AG08395 (cell line): Measurements from ENCODE around the gene MSMO1.

Experiments used
- DNase-seq: peaks from one replicate; pipeline ENCODE4 v3.0.0; 2012; ENCODE audit warnings: mixed read lengths, low spot score

Gene MSMO1

DNA sequence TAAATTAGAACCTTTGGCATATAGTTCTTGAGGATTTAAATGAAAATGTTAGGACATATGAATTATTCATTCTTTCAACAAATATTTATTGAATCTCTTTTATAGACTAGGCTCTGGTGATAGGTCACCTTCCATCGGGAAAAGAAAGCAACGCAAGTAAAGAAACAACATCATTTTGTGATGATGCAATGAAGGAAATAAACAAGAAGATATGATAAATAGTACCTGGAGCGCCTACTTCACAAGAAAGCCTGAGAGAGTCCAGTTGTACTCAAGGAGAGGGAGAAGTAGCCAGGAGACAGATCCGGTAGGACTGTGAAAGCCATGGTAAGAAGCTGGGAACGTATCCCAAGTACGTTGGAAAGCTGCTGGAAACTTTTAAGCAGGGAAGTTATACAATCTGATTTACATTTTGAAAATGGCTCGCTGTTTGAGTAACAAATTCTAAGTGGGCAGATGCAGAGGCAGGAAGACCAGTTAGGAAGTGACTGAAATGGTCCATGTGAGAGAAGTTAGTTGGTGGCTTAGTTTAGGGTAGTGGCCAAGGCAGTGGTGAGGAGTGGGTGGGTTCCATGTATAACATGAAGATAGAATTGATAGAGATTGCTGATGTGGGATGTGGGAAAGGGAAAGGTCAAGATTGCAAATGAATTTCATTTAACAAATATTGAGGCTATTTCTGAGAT, 33.7 kb downstream of the MSMO1 start:
- DNase-seq, result no peak

DNA sequence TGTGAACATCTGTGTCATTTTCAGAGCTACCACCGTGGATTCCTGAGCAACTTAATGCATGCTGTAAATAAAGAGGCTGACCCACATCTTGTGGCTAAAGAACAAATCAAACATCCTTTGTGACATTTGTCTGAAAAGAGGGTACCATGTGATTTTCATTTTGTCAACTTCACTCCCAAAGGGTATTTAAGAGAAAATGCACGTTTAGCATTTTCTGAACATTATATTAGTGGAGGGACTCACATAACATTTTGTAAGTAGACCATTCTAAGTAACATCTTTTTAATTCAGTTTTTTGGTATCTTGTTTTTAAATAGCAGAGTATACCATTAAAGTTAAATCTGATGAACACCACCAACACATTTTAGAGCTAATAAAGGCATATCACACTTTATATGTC, 34.3 kb downstream of the MSMO1 start:
- DNase-seq, result no peak

DNA sequence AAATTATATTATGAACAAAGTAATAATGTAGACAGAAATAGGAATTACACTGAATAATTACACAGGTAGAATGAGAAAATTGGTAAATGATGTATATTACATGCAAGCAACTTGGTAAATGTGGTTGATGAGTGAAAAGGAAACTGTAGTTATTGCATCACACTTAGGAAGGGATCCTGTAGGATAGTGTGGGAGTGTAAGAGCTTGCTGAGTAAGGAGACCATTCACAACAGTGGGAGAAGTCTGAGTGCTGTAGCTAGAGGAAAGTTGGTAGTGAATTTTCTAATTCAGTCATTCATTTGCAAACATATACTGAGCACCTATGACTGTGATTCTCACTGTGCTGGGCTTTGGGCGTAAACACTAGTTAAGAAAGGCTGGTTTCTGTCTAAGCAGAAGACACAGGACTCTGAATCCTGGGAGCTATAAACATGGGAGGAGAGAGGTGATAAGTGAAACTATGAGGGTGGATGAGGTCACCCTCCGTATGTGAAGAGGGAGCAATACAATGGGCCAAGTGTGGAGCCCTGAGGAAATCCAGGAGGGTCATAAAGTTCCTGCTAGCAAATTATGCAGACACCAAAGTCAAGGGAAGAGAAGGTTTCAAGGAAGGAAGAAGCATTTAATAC, 37.1 kb downstream of the MSMO1 start:
- no peak for DNase-seq

DNA sequence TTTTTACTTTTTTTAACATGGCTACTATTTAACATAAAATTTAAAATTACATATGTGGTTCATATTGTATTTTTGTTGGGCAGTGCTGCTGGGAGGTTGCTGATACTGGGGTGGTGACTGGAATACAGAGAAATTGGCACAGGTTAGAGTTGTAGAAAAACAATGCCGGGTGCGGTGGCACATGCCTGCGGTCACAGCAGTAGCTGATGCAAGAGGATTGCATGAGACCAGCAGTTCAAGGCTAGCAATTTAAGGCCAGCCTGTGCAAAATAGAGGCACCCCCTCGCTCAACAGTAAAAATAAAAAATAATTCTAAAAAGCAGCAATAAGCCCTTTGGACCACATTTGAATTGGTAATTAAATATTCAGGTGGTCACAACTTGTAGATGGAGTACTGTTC, 39.6 kb downstream of the MSMO1 start:
- DNase-seq, result no peak

DNA sequence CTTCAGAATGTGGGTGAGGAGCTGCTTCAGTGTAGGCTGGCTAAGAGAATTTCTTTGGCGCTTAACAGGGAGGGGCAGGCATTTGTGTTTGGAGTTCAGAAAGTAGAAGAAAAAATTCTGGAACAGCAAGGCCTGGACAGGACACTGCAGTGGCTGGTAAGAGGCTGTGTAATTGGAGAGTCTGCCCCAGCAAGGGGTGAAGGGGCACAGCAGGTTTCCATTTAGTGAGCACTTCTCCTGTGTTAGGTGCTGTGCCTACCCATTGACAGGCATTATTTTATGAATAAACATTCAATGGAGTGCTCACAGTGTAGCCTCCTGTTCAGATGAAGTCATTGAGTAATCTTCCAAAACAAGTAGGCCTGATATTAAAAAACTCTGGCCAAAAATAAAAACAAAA, 40.6 kb downstream of the MSMO1 start:
- DNase-seq, result no peak

DNA sequence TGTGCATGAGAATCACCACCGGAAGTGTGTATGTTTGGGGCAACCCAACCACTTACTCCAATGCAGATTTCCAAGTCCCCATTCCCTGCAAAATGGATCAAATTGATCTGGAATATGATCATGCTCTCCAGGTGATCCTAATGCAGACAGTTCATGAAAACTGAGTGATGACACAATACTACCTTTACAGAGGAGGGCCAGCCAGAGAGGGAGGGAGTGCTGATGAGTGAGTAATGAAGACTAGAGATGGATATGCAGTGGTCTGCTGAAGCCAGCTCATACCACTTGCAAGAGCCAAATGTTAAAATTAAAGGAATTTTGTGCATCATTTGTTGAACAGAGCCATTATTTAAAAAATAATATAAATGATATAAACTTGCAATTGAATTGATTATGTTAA, 41.1 kb downstream of the MSMO1 start:
- no peak for DNase-seq

DNA sequence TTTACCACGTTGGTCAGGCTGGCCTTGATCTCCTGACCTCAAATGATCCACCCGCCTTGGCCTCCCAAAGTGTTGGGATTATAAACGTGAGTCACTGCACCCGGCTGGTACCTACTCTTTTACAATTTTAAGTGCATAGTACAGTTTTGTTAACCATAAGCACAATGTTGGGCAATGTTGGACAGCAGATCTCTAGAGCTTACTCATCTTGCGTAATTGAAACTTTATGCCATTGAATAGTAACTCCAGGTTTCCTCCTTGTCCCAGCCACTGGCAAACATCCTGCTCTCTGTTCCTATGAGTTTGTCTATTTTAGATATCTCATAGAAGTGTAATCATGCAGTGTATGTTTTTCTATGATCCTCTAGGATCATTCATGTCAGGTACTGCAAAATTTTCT, 42.1 kb downstream of the MSMO1 start:
- no peak for DNase-seq

DNA sequence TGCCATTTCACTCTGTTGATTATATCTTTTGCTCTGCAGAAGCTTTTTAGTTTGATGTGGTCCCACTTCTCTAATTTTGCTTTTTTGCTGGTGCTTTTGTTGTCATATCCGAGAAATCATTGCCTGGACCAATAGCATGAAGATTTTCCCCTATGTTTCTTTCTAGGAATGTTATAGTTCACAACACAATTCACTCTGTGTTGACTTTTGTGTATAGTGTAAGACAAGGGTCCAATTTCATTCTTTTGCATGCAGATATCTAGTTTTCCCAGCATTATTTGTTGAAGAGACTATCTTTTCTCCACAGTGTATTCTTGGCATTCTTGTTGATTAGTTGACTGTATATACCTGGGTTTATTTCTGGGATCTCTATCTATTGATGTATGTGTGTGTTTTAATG, 43.1 kb downstream of the MSMO1 start:
- DNase-seq, result no peak

DNA sequence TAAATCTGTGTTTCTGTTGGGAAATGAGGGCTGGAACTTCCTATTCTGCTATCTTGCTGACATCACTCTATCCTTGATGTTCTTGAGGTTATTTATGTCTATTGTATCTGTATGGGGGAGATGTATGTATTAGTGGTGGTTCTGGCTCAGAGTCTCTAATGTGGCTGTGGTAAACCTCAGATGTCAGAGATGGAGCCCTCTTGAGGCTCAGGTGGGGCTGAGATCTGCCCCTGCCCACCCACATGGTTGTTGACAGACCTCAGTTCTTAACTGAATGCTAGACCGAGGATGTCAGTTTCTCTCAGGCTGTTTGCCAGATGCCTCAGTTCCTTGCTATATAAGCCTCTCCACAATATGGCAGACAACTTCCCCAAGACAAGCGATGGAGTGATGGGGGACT, 48.0 kb downstream of the MSMO1 start:
- DNase-seq, result no peak

DNA sequence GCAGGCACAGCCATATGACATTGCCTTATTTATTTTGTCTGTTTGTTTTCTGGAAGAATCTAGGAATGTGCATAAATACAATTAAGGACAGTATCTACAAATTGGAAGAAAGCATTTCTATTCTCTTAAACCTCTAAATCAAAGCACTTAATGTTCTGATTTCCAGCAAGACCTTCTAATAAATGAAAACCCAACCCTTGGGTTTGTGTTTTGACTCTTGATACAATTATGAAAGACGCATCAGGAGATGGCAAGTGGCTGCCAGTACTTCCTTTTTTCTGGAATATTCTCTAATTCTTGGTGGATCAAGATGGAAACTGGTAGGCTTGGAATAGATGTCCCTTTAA, 50.9 kb downstream of the MSMO1 start:
- DNase-seq, result no peak

DNA sequence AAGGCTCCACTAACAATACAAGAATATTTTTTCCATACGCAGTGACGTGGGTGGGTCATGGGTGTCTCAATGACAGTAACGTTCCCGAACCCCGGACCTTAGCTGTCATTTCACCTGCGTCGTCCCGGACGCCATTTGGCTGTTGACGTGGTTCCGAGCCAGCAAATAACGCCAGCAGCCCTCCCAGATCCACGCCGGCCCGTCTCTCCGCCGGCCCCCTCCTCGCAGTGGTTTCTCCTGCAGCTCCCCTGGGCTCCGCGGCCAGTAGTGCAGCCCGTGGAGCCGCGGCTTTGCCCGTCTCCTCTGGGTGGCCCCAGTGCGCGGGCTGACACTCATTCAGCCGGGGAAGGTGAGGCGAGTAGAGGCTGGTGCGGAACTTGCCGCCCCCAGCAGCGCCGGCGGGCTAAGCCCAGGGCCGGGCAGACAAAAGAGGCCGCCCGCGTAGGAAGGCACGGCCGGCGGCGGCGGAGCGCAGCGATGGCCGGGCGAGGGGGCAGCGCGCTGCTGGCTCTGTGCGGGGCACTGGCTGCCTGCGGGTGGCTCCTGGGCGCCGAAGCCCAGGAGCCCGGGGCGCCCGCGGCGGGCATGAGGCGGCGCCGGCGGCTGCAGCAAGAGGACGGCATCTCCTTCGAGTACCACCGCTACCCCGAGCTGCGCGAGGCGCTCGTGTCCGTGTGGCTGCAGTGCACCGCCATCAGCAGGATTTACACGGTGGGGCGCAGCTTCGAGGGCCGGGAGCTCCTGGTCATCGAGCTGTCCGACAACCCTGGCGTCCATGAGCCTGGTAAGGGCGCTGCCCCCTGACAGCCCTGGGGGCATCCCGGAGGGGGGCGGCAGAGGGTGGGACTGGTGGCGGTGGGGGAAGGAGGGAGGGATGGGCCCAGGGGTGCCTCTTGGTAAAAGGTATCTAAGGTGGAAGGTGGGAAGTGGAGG, 51.5 kb downstream of the MSMO1 start, which contains the start of gene CPE:
Gene CPE (plus strand): TSS at position 264 of the 933 bp plus-strand sequence. CDS start 214 bp downstream, at position 478.
- peak; percentile 76 for DNase-seq

DNA sequence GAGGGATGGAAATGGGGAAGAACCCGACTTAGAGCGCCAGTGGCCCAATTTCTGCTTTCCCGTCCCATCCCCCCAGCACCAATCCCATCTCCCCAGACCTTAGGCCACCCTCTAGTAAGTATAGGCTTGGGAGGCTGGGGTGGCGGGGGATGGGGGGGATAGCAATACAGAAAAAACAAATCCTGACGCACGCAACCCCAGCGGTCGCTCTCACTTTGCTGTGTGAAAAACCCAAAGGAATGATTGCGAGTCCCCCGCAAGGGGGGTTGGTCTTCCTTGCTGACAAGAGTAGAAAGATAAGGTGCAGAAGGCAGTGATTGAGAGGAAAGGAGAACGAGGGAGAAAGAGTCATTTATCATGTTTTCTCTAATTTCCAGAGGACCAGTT, 52.2 kb downstream of the MSMO1 start:
- DNase-seq, result no peak

DNA sequence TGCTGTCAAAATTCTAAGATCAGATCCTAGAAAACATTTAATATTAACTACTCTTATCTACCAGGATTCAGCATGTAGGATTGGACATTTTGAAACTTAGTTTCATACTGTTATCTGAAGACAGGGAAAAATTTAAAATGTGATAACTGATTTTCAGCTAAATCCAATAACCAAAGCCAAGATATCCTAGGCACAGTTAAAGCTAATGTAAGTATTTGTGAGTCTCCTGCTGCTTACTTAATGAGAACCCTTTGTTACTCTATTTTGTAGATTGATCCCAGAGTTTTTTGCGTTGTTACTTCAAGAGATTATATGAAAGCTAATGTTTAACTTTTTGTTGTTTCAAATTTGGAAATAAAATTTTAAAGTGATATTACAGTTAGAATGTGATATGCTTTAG, 53.3 kb downstream of the MSMO1 start:
- no peak for DNase-seq

DNA sequence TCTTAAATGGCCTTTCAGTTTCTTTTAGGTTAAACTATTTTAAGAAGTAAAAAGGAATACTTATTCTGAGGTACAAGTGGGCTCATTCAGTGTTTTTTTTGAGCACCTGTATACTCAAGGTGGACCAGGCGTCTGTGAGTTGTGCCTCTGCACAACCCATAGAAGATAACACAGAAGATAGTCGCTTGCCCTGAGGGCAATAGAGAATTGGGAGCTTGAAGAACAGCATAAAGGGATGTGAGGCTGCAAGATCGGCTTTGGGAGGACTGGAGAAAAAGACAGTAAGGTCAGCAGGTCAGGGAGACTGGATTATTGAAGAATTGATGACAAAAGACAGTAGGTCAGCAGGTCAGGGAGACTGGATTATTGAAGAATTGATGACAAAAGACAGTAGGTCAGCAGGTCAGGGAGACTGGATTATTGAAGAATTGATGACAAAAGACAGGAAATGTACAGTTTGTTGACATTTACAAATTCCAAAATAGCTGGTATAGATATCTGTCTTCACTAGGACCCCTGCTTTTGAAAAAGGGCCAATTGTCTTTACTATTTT, 54.4 kb downstream of the MSMO1 start:
- DNase-seq, result no peak

DNA sequence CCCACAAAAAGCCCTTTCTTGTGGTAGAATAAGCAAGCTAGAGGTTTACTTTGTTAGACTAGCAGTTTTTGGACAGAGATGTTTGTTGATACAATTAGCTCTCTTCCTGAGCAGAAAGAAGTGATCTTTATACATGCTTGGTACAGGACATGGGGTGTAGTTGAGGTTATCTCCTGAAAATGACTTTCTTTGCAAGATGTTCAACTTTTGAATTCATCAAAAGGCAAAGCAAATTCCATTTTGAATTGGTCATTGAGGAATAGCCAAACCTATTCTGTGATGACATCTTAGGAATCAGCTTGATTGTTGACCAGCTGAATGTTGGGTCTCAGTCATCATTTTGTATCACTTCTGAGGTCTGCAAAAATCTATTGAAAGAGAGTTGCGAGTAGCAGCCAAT, 55.2 kb downstream of the MSMO1 start:
- no peak for DNase-seq

DNA sequence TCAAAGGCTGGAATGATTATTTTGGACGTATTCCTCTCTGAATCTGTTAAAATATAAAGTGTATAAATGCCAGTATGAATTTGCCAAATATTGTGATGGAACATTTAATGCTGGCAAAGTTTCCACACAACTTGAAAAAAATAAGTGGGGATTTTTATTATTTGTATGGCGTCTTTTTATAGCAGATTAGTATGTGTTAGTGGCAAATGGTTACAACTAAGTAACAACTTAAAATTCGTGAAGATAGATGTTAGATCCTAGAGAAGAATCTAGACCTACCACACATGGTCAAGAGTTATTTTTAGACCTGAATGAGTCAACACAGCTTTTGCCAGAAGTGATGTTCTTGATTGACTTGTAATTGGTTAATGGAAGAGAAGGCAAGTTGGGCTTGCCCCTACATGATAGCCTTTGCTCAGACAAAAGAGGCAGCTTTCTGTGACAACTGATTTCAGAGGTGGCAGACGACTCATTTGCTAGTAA, 56.2 kb downstream of the MSMO1 start:
- no peak for DNase-seq

DNA sequence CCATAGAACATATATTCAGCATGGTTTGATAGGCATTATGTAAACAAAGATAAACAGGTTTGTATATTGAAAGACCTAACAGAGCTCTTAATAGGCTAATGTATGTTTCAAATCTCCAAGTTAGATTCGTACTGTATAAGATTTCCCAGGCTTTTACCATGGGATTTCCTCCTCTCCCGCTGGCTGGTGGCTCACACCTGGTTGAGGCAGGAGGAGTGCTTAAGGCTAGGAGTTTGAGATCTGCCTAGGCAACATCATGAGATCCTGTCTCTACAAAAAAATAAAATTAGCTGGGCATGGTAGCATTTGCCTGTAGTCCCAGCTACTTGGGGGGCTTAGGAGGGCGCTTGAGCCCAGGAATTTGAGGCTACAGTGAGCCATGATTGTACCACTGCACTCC, 56.7 kb downstream of the MSMO1 start:
- DNase-seq, result no peak

DNA sequence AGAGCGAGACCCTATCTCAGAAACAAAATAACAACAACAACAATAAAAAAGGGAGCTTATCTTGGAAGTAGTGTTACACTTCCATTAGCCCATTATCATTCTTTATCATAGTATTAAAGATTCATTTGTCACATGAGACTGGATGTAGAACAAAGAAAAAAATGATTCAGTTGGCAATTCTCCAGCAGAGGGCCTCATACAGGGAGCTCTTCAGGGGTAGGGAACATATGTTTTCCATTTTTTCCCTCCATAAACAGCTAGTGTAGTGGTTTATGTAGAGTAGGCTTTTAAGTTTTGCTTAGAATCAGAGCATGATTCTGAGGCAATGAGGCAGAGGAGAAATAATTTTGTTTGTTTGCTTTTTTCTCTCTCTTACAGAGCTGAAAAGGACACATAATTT, 57.1 kb downstream of the MSMO1 start:
- DNase-seq, result no peak

DNA sequence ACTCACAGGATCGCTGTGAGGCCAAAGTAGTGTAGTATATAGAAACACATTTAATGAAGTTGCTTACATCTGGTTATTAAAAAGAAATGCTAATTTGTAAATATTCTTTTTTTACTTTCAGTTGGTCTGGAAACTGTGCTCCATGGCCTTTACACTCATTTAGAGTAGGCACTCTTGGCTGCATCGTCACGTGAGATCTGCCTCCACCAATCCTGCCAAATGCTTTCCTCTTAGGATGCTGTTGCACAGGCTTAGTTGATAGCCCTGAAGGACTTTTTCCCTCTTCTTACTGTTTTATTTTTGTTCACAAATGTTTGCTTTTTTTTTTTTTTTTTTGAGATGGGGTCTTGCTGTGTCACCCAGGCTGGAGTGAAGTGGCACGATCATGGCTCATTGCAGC, 57.7 kb downstream of the MSMO1 start:
- DNase-seq, result no peak

DNA sequence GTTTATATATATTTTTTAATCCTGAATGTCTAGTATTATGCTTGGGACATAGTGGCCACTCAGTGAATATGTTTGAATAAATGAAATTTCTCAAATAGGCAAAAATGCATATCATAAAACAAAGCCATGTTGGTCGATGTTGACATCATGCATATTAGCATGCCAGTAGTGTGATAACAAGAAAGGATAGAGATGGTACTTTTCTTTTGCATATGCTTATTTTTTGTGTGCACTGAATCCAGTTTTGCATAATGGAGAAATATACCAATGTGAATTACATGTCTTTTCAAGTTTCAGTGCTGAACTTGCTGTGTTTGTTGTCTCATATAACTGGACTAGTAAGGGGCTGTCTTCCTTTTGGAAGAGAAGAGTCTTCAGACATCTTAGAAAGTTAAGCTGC, 58.9 kb downstream of the MSMO1 start:
- no peak for DNase-seq

DNA sequence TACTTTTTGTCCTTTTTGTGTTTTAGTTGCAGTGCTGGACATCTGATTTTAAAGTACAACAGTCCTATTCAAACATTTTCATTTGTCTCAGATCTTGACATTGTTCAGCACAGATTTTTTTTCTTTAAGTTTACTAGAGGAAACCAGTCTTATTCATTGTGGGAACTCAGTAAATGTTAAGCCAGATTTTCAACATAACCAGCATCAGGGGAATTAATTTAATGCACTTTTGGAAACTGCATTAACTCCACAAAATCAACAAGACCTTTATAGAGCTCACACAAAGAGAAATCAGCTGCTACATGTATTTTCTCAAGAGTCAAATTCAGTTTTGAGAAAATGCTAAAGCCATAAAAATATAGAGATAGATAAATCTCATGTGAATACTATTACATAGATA, 61.3 kb downstream of the MSMO1 start:
- no peak for DNase-seq
